K562 (cell line): Measurements from ENCODE around the gene NKG7. TPM values are rescaled to one million over a fixed set of nuclear protein-coding genes. Genes with fewer than 3 reads are reported as not detected.

Experiments
- CCAR2 ChIP-seq: fragments of 200-400 bp; formaldehyde crosslinking; IDR thresholded peaks from 2 replicates; pipeline ENCODE4 v1.6.1; 2017; ENCODE audit warnings: mild to moderate bottlenecking, low read depth, low read length
- CREB1 ChIP-seq, 2 experiments: sonication (generic) in 1 of 2; formaldehyde crosslinking in 1 of 2; IDR thresholded peaks; 2 replicates each; pipeline versions ENCODE4 v1.6.1 to v1.8.0; 2012 to 2022; ENCODE audit warnings: inconsistent platforms in 1 of 2, mild to moderate bottlenecking in 1 of 2, missing genetic modification reagents in 1 of 2, moderate library complexity in 1 of 2
- FOSL1 ChIP-seq: fragments of 200-800 bp; sonication (Bioruptor generic); conservative IDR thresholded peaks from 2 replicates; pipeline ENCODE4 v1.6.1; 2016; ENCODE audit warnings: missing genetic modification characterization, missing compliant biosample characterization
- HDAC6 ChIP-seq: IDR thresholded peaks from 2 replicates; pipeline ENCODE4 v1.6.1; 2012; ENCODE audit warnings: low read depth, mild to moderate bottlenecking, control low read depth, inconsistent platforms, low read length, moderate library complexity
- HMG20A ChIP-seq: fragments of 450-650 bp; formaldehyde crosslinking; conservative IDR thresholded peaks from 2 replicates; pipeline ENCODE4 v1.4.0; 2020; ENCODE audit warnings: mild to moderate bottlenecking, mixed read lengths
- HNRNPL ChIP-seq: fragments of 200-400 bp; formaldehyde crosslinking; IDR thresholded peaks from 2 replicates; pipeline ENCODE4 v1.6.1; 2017; ENCODE audit warnings: low read depth, mild to moderate bottlenecking, low read length
- KAT7 ChIP-seq: sonication (generic); formaldehyde crosslinking; IDR thresholded peaks from 2 replicates; pipeline ENCODE4 v1.8.0; 2022; ENCODE audit warnings: missing genetic modification reagents, mild to moderate bottlenecking, borderline replicate concordance
- L3MBTL2 ChIP-seq: fragments of 450-650 bp; IDR thresholded peaks from 2 replicates; pipeline ENCODE4 v1.6.1; 2016; ENCODE audit warnings: mild to moderate bottlenecking, moderate library complexity
- MYC ChIP-seq, 2 experiments: fragments of 250-450 bp in 1 of 2; sonication (Bioruptor Pico) in 1 of 2; IDR thresholded peaks; 2 replicates each; pipeline versions ENCODE4 v1.5.1 to v1.6.1; 2012 to 2021; ENCODE audit warnings: low read depth in 2 of 2, borderline replicate concordance in 1 of 2, improper control_type of control experiment in 1 of 2, low read length in 1 of 2, mild to moderate bottlenecking in 1 of 2, moderate library complexity in 1 of 2
- polyA plus RNA-seq, 8 experiments: library from polyadenylated mRNA; depleted of rRNA in 4 of 8; stranded (reverse) in 5 of 8; unstranded in 3 of 8; fragments of >200 nt; fragmentation: Nextera tagmentation in 2 of 8; fragmentation: Illumina TruSeq in 1 of 8; extraction: Ambion mirVana in 2 of 8; extraction: Trizol in 1 of 8; gene quantifications; 2 replicates each; pipeline versions ENCODE4 v1.2.1 to v1.2.3, GENCODE V29; 2011 to 2014; ENCODE audit warnings: inconsistent platforms in 1 of 8, missing spikeins in 1 of 8
- total RNA-seq, 7 experiments: library from RNA; depleted of rRNA in 6 of 7; stranded (reverse); fragments of >200 nt in 6 of 7; fragmentation: Illumina TruSeq in 2 of 7; extraction: Trizol in 2 of 7; gene quantifications; 2 replicates each; pipeline versions ENCODE4 v1.2.1 to v1.2.3, GENCODE V29; 2011 to 2021; ENCODE audit warnings: low replicate concordance in 1 of 7
- TF ChIP-seq, protein P1 (sequence below), 2 experiments: fragments of 150-350 bp in 1 of 2; IDR thresholded peaks; 2 replicates each; pipeline ENCODE4 v1.6.1; 2012 to 2016; ENCODE audit warnings: low read depth in 2 of 2, low read length in 2 of 2, mild to moderate bottlenecking in 1 of 2, moderate library complexity in 1 of 2
- TF ChIP-seq, protein P2 (sequence below): fragments of 450-650 bp; IDR thresholded peaks from 2 replicates; pipeline ENCODE4 v1.6.1; 2016; ENCODE audit warnings: mild to moderate bottlenecking, moderate library complexity
- TF ChIP-seq, protein P3 (sequence below): fragments of 250-450 bp; sonication (Bioruptor Pico); IDR thresholded peaks from 2 replicates; pipeline ENCODE4 v1.8.0; 2022; ENCODE audit warnings: moderate library complexity, mild to moderate bottlenecking, inconsistent platforms

Gene NKG7
- total and polyA plus RNA-seq, 9 of the 15 experiments (the other 6 are each of a cell fraction or from before 2014, with no cell fraction given) = 0.30 to 0.70 (median 0.51) TPM; not detected in 2

GRCh38 chr19:51365965-51366388 lies 6.5 kb downstream of the NKG7 start, which contains the start of gene ETFB (continued):
- TF ChIP-seq, protein P1, sequence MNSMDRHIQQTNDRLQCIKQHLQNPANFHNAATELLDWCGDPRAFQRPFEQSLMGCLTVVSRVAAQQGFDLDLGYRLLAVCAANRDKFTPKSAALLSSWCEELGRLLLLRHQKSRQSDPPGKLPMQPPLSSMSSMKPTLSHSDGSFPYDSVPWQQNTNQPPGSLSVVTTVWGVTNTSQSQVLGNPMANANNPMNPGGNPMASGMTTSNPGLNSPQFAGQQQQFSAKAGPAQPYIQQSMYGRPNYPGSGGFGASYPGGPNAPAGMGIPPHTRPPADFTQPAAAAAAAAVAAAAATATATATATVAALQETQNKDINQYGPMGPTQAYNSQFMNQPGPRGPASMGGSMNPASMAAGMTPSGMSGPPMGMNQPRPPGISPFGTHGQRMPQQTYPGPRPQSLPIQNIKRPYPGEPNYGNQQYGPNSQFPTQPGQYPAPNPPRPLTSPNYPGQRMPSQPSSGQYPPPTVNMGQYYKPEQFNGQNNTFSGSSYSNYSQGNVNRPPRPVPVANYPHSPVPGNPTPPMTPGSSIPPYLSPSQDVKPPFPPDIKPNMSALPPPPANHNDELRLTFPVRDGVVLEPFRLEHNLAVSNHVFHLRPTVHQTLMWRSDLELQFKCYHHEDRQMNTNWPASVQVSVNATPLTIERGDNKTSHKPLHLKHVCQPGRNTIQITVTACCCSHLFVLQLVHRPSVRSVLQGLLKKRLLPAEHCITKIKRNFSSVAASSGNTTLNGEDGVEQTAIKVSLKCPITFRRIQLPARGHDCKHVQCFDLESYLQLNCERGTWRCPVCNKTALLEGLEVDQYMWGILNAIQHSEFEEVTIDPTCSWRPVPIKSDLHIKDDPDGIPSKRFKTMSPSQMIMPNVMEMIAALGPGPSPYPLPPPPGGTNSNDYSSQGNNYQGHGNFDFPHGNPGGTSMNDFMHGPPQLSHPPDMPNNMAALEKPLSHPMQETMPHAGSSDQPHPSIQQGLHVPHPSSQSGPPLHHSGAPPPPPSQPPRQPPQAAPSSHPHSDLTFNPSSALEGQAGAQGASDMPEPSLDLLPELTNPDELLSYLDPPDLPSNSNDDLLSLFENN (IDR thresholded peaks at IDR 0.05; ENCODE audit: low read depth in 2 of 2, low read length in 2 of 2) = no peak
- TF ChIP-seq HDAC6 = no peak
- TF ChIP-seq FOSL1 = no peak; the same call in 1 of the 2 replicates
- TF ChIP-seq L3MBTL2 = peak; percentile 68
- TF ChIP-seq MYC (IDR thresholded peaks at IDR 0.05; ENCODE audit: low read depth, low read length) = peak; percentile 10; the same call in 1 of the 2 replicates
- no peak for TF ChIP-seq MYC (CRISPR knock-in tag; IDR thresholded peaks at IDR 0.05; ENCODE audit: borderline replicate concordance, low read depth)
- TF ChIP-seq CCAR2 = no peak
- no peak for TF ChIP-seq CREB1 (IDR thresholded peaks at IDR 0.05)
- no peak for TF ChIP-seq CREB1 (CRISPR knock-in tag; IDR thresholded peaks at IDR 0.05)
- no peak for TF ChIP-seq HMG20A (CRISPR knock-in tag)
- TF ChIP-seq KAT7 (CRISPR knock-in tag) = 0 out of 2 replicates have a peak, but pooled peaks have one; percentile 73
- TF ChIP-seq, protein P2, sequence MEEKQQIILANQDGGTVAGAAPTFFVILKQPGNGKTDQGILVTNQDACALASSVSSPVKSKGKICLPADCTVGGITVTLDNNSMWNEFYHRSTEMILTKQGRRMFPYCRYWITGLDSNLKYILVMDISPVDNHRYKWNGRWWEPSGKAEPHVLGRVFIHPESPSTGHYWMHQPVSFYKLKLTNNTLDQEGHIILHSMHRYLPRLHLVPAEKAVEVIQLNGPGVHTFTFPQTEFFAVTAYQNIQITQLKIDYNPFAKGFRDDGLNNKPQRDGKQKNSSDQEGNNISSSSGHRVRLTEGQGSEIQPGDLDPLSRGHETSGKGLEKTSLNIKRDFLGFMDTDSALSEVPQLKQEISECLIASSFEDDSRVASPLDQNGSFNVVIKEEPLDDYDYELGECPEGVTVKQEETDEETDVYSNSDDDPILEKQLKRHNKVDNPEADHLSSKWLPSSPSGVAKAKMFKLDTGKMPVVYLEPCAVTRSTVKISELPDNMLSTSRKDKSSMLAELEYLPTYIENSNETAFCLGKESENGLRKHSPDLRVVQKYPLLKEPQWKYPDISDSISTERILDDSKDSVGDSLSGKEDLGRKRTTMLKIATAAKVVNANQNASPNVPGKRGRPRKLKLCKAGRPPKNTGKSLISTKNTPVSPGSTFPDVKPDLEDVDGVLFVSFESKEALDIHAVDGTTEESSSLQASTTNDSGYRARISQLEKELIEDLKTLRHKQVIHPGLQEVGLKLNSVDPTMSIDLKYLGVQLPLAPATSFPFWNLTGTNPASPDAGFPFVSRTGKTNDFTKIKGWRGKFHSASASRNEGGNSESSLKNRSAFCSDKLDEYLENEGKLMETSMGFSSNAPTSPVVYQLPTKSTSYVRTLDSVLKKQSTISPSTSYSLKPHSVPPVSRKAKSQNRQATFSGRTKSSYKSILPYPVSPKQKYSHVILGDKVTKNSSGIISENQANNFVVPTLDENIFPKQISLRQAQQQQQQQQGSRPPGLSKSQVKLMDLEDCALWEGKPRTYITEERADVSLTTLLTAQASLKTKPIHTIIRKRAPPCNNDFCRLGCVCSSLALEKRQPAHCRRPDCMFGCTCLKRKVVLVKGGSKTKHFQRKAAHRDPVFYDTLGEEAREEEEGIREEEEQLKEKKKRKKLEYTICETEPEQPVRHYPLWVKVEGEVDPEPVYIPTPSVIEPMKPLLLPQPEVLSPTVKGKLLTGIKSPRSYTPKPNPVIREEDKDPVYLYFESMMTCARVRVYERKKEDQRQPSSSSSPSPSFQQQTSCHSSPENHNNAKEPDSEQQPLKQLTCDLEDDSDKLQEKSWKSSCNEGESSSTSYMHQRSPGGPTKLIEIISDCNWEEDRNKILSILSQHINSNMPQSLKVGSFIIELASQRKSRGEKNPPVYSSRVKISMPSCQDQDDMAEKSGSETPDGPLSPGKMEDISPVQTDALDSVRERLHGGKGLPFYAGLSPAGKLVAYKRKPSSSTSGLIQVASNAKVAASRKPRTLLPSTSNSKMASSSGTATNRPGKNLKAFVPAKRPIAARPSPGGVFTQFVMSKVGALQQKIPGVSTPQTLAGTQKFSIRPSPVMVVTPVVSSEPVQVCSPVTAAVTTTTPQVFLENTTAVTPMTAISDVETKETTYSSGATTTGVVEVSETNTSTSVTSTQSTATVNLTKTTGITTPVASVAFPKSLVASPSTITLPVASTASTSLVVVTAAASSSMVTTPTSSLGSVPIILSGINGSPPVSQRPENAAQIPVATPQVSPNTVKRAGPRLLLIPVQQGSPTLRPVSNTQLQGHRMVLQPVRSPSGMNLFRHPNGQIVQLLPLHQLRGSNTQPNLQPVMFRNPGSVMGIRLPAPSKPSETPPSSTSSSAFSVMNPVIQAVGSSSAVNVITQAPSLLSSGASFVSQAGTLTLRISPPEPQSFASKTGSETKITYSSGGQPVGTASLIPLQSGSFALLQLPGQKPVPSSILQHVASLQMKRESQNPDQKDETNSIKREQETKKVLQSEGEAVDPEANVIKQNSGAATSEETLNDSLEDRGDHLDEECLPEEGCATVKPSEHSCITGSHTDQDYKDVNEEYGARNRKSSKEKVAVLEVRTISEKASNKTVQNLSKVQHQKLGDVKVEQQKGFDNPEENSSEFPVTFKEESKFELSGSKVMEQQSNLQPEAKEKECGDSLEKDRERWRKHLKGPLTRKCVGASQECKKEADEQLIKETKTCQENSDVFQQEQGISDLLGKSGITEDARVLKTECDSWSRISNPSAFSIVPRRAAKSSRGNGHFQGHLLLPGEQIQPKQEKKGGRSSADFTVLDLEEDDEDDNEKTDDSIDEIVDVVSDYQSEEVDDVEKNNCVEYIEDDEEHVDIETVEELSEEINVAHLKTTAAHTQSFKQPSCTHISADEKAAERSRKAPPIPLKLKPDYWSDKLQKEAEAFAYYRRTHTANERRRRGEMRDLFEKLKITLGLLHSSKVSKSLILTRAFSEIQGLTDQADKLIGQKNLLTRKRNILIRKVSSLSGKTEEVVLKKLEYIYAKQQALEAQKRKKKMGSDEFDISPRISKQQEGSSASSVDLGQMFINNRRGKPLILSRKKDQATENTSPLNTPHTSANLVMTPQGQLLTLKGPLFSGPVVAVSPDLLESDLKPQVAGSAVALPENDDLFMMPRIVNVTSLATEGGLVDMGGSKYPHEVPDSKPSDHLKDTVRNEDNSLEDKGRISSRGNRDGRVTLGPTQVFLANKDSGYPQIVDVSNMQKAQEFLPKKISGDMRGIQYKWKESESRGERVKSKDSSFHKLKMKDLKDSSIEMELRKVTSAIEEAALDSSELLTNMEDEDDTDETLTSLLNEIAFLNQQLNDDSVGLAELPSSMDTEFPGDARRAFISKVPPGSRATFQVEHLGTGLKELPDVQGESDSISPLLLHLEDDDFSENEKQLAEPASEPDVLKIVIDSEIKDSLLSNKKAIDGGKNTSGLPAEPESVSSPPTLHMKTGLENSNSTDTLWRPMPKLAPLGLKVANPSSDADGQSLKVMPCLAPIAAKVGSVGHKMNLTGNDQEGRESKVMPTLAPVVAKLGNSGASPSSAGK = peak; percentile 58; the same call in 1 of the 2 replicates
- TF ChIP-seq, protein P3, sequence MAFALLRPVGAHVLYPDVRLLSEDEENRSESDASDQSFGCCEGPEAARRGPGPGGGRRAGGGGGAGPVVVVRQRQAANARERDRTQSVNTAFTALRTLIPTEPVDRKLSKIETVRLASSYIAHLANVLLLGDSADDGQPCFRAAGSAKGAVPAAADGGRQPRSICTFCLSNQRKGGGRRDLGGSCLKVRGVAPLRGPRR (CRISPR knock-in tag) = no peak
- no peak for TF ChIP-seq HNRNPL
